H9 (cell line): ENCODE measurements around the gene BCL2L1. TPM values are rescaled to one million over a fixed set of nuclear protein-coding genes. Genes with fewer than 3 reads are reported as not detected.

Experiments
- DNase-seq: peaks from one replicate; pipeline ENCODE4 v3.0.0-alpha.2; 2017
- H2AFZ ChIP-seq: one replicate; pipeline ENCODE4 v1.6.1; 2013; ENCODE audit warnings: mild to moderate bottlenecking, low read length, control low read depth, moderate library complexity
- H2AK5ac ChIP-seq: 2 replicates; pipeline ENCODE4 v1.6.1; 2013; ENCODE audit warnings: low read length, control low read depth, mixed read lengths; ENCODE audit not compliant: insufficient read length
- H2BK120ac ChIP-seq: one replicate; pipeline ENCODE4 v1.6.1; 2013; ENCODE audit warnings: low read depth, mild to moderate bottlenecking, low read length, control low read depth, inconsistent platforms; ENCODE audit not compliant: poor library complexity, severe bottlenecking
- H2BK12ac ChIP-seq: 2 replicates; pipeline ENCODE4 v1.6.1; 2013; ENCODE audit warnings: low read length, control low read depth, mixed read lengths, low read depth; ENCODE audit not compliant: insufficient read length
- H2BK15ac ChIP-seq: 2 replicates; pipeline ENCODE4 v1.6.1; 2013; ENCODE audit warnings: low read depth, low read length, control low read depth
- H2BK20ac ChIP-seq: one replicate; pipeline ENCODE4 v1.6.1; 2013; ENCODE audit warnings: low read depth, mild to moderate bottlenecking, low read length, control low read depth, inconsistent platforms; ENCODE audit not compliant: poor library complexity, severe bottlenecking
- H2BK5ac ChIP-seq: 2 replicates; pipeline ENCODE4 v1.6.1; 2013; ENCODE audit warnings: low read length, control low read depth, mixed read lengths; ENCODE audit not compliant: insufficient read length
- H3K14ac ChIP-seq: 2 replicates; pipeline ENCODE4 v1.6.1; 2013; ENCODE audit warnings: low read length, control low read depth; ENCODE audit not compliant: insufficient read depth
- H3K18ac ChIP-seq: 2 replicates; pipeline ENCODE4 v1.6.1; 2013; ENCODE audit warnings: low read depth, mild to moderate bottlenecking, mixed read lengths, low read length, control low read depth; ENCODE audit not compliant: insufficient read length
- H3K23ac ChIP-seq: 2 replicates; pipeline ENCODE4 v1.6.1; 2013; ENCODE audit warnings: low read length, control low read depth, mixed read lengths, low read depth; ENCODE audit not compliant: insufficient read length
- H3K23me2 ChIP-seq: 2 replicates; pipeline ENCODE4 v1.6.1; 2013; ENCODE audit warnings: low read depth, mild to moderate bottlenecking, mixed read lengths, low read length, control low read depth; ENCODE audit not compliant: insufficient read length, poor library complexity, severe bottlenecking
- H3K27ac ChIP-seq: 2 replicates; pipeline ENCODE4 v1.5.1; 2013; ENCODE audit warnings: low read length, control low read depth, mixed read lengths, low read depth; ENCODE audit not compliant: insufficient read length
- H3K27me3 ChIP-seq: 2 replicates; pipeline ENCODE4 v1.6.1; 2013; ENCODE audit warnings: low read length, control low read depth, inconsistent platforms; ENCODE audit not compliant: insufficient read depth
- H3K4ac ChIP-seq: 2 replicates; pipeline ENCODE4 v1.6.1; 2013; ENCODE audit warnings: low read depth, mild to moderate bottlenecking, control low read depth, inconsistent platforms, low read length, moderate library complexity
- H3K4me1 ChIP-seq: 2 replicates; pipeline ENCODE4 v1.6.1; 2013; ENCODE audit warnings: low read length, control low read depth, inconsistent platforms; ENCODE audit not compliant: insufficient read depth
- H3K4me2 ChIP-seq: 2 replicates; pipeline ENCODE4 v1.6.1; 2013; ENCODE audit warnings: low read length, control low read depth, mixed read lengths; ENCODE audit not compliant: insufficient read length, insufficient read depth
- H3K56ac ChIP-seq: 2 replicates; pipeline ENCODE4 v1.6.1; 2013; ENCODE audit warnings: low read depth, mild to moderate bottlenecking, mixed read lengths, low read length, control low read depth; ENCODE audit not compliant: insufficient read length
- H3K79me1 ChIP-seq: 2 replicates; pipeline ENCODE4 v1.6.1; 2013; ENCODE audit warnings: low read depth, mild to moderate bottlenecking, moderate library complexity, low read length, control low read depth, inconsistent platforms; ENCODE audit not compliant: insufficient read depth, poor library complexity, severe bottlenecking
- H3K79me2 ChIP-seq: 2 replicates; pipeline ENCODE4 v1.6.1; 2013; ENCODE audit warnings: low read length, control low read depth, inconsistent platforms; ENCODE audit not compliant: insufficient read depth
- H3K9ac ChIP-seq: 2 replicates; pipeline ENCODE4 v1.6.1; 2013; ENCODE audit warnings: low read length, control low read depth, mixed read lengths; ENCODE audit not compliant: insufficient read length; ENCODE audit errors: extremely low read depth
- H3K9me3 ChIP-seq: one replicate; pipeline ENCODE4 v1.6.1; 2013; ENCODE audit warnings: low read depth, low read length, inconsistent platforms; ENCODE audit not compliant: control insufficient read depth
- H3T11ph ChIP-seq: one replicate; pipeline ENCODE4 v1.6.1; 2013; ENCODE audit warnings: mild to moderate bottlenecking, low read length, control low read depth, inconsistent platforms
- H4K20me1 ChIP-seq: one replicate; pipeline ENCODE4 v1.6.1; 2013; ENCODE audit not compliant: control insufficient read depth, insufficient read length, insufficient read depth
- H4K5ac ChIP-seq: 2 replicates; pipeline ENCODE4 v1.6.1; 2013; ENCODE audit warnings: low read depth, mild to moderate bottlenecking, mixed read lengths, low read length, control low read depth; ENCODE audit not compliant: insufficient read length
- H4K8ac ChIP-seq: replicated peaks from 2 replicates; pipeline ENCODE4 v1.6.1; 2013; ENCODE audit warnings: low read length, control low read depth, mixed read lengths, low read depth; ENCODE audit not compliant: insufficient read length
- H4K91ac ChIP-seq: 2 replicates; pipeline ENCODE4 v1.6.1; 2013; ENCODE audit warnings: low read depth, mild to moderate bottlenecking, moderate library complexity, mixed read lengths, low read length, control low read depth; ENCODE audit not compliant: insufficient read length
- H3K27ac Mint-ChIP-seq, 3 experiments: 2 replicates in 2 of 3; 3 replicates in 1 of 3; pipeline ENCODE4 v1.8.0; 2020 to 2021; ENCODE audit warnings: mixed read lengths in 3 of 3, mild to moderate bottlenecking in 1 of 3, moderate library complexity in 1 of 3
- H3K27me3 Mint-ChIP-seq: 2 replicates; pipeline ENCODE4 v1.8.0; 2021; ENCODE audit warnings: low read depth, mild to moderate bottlenecking, moderate library complexity, mixed read lengths
- H3K36me3 Mint-ChIP-seq, 3 experiments: 2 replicates in 2 of 3; 3 replicates in 1 of 3; pipeline ENCODE4 v1.8.0; 2020 to 2021; ENCODE audit warnings: low read depth in 3 of 3, mixed read lengths in 3 of 3; ENCODE audit not compliant: insufficient read depth in 1 of 3
- H3K4me1 Mint-ChIP-seq, 2 experiments: 2 replicates each; pipeline ENCODE4 v1.8.0; 2020; ENCODE audit warnings: mixed read lengths in 2 of 2
- H3K4me3 Mint-ChIP-seq, 2 experiments: 2 replicates in 1 of 2; 3 replicates in 1 of 2; pipeline ENCODE4 v1.8.0; 2020 to 2021; ENCODE audit warnings: mild to moderate bottlenecking in 2 of 2, mixed read lengths in 2 of 2, moderate library complexity in 1 of 2
- H3K9me3 Mint-ChIP-seq, 2 experiments: 2 replicates in 1 of 2; 3 replicates in 1 of 2; pipeline ENCODE4 v1.8.0; 2020; ENCODE audit warnings: mild to moderate bottlenecking in 2 of 2, mixed read lengths in 2 of 2, moderate library complexity in 1 of 2
- WGBS: extraction: QIAGEN DNeasy Blood & Tissue Kit; methylation state at CpG from one replicate; pipeline ENCODE4 v1.1.7; 2013; ENCODE audit warnings: missing lambda C conversion rate, low lambda C conversion rate, mixed read lengths; ENCODE audit not compliant: insufficient read length; ENCODE audit errors: extremely low coverage; 5-methylcytosine and 5-hydroxymethylcytosine counted together
- total RNA-seq: library from RNA; stranded (reverse); gene quantifications from 2 replicates; pipeline ENCODE4 v1.2.1, GENCODE V29; 2021
- TF ChIP-seq, protein P1 (sequence below): fragments of 200-600 bp; sonication (generic); conservative IDR thresholded peaks from 3 replicates; pipeline ENCODE4 v1.8.0; 2021; ENCODE audit warnings: antibody characterized with exemption, mild to moderate bottlenecking

BCL2L1 gene
- total RNA-seq, 1 experiment from 2014 or later = 105 TPM

GRCh38 chr20:31638317-31638716 is 84.4 kb downstream of the BCL2L1 start:
- H3K27ac ChIP-seq = no peak overlapping the region
- H2BK5ac ChIP-seq = no peak overlapping the region
- no peak overlapping the region for H2BK120ac ChIP-seq
- H2BK15ac ChIP-seq = no peak overlapping the region
- no peak for DNase-seq
- H3K4me2 ChIP-seq = no peak overlapping the region
- H2BK20ac ChIP-seq = no peak overlapping the region
- no peaks in the 10 kb centered on the region for H3K23me2 ChIP-seq
- no peaks in the 10 kb centered on the region for H4K20me1 ChIP-seq
- no peak overlapping the region for H3K56ac ChIP-seq
- no CpG with 5 or more reads among the region's 4 CpGs for WGBS
- H3K27me3 ChIP-seq = no peaks in the 10 kb centered on the region
- Mint-ChIP-seq H3K36me3 (no peaks in the 10 kb centered on the region), H3K4me1 (peaks cover 3 to 9% of the 10 kb centered on the region in 2 experiments; a peak in 3 of 4 replicates), H3K9me3 (no peaks in the 10 kb centered on the region), H3K27ac (no peak overlapping the region), H3K4me3 (no peak overlapping the region), H3K27me3 (peaks cover 8% of the 10 kb centered on the region)
- H4K5ac ChIP-seq = no peak overlapping the region
- no peak overlapping the region for H3K9ac ChIP-seq
- H3K23ac ChIP-seq = no peak overlapping the region
- no peaks in the 10 kb centered on the region for H3K79me1 ChIP-seq
- no peak overlapping the region for H3T11ph ChIP-seq
- no peak overlapping the region for H4K8ac ChIP-seq
- no peak overlapping the region for H3K4ac ChIP-seq
- TF ChIP-seq, protein P1, sequence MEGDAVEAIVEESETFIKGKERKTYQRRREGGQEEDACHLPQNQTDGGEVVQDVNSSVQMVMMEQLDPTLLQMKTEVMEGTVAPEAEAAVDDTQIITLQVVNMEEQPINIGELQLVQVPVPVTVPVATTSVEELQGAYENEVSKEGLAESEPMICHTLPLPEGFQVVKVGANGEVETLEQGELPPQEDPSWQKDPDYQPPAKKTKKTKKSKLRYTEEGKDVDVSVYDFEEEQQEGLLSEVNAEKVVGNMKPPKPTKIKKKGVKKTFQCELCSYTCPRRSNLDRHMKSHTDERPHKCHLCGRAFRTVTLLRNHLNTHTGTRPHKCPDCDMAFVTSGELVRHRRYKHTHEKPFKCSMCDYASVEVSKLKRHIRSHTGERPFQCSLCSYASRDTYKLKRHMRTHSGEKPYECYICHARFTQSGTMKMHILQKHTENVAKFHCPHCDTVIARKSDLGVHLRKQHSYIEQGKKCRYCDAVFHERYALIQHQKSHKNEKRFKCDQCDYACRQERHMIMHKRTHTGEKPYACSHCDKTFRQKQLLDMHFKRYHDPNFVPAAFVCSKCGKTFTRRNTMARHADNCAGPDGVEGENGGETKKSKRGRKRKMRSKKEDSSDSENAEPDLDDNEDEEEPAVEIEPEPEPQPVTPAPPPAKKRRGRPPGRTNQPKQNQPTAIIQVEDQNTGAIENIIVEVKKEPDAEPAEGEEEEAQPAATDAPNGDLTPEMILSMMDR = no peak
- H2AFZ ChIP-seq = no peak overlapping the region
- no peak overlapping the region for H4K91ac ChIP-seq
- no peaks in the 10 kb centered on the region for H3K79me2 ChIP-seq
- H3K14ac ChIP-seq = no peak overlapping the region
- H3K9me3 ChIP-seq = no peaks in the 10 kb centered on the region
- no peak overlapping the region for H2AK5ac ChIP-seq
- no peak overlapping the region for H3K18ac ChIP-seq
- H2BK12ac ChIP-seq = no peak overlapping the region
- H3K4me1 ChIP-seq = no peaks in the 10 kb centered on the region
